Mucosa of descending colon (tissue), 3 donors: ENCODE measurements around the gene PDGFD. TPM values are rescaled to one million over a fixed set of nuclear protein-coding genes. Genes with fewer than 3 reads are reported as not detected.
A peak's percentile ranks its signal among the peaks of the same experiment; 100 is the strongest.

ENCODE experiments used
- ATAC-seq: fragments of 200-7000 bp; cut with Tn5 transposase; one replicate; pipeline ENCODE4 v1.9.1; 2020; ENCODE audit warnings: mild to moderate bottlenecking, moderate library complexity
- DNase-seq, 3 donors: peaks; one replicate each; pipeline ENCODE4 v3.0.0-alpha.2; 2020
- H3K36me3 ChIP-seq: fragments of 200-600 bp; one replicate; pipeline ENCODE4 v1.8.0; 2021; ENCODE audit warnings: low read depth, mild to moderate bottlenecking
- H3K4me1 ChIP-seq: fragments of 200-600 bp; one replicate; pipeline ENCODE4 v1.8.0; 2021; ENCODE audit warnings: low read depth, mild to moderate bottlenecking
- H3K4me3 ChIP-seq: fragments of 200-600 bp; one replicate; pipeline ENCODE4 v1.8.0; 2021; ENCODE audit warnings: mild to moderate bottlenecking
- H3K9me3 ChIP-seq: fragments of 200-600 bp; one replicate; pipeline ENCODE4 v1.8.0; 2021; ENCODE audit warnings: mild to moderate bottlenecking
- intact Hi-C, 2 donors: fragments of 100-400 bp; cut with DNase I in 1 of 2; cut with micrococcal nuclease in 1 of 2; formaldehyde crosslinking; loops; one replicate each; pipeline versions ENCODE4 v1.11.0 to v1.11.1; 2022; cut with DNase I, micrococcal nuclease
- total RNA-seq, 3 donors: library from RNA; stranded (reverse); fragmentation: NEBNext Ultra II Directional in 2 of 3; extraction: Animal tissue kit (Norgen Biotek cat#: 25700) in 2 of 3; gene quantifications; one replicate each; pipeline versions ENCODE4 v1.2.1 to v1.2.4, GENCODE V29; 2021 to 2023
- TF ChIP-seq, protein P1 (sequence below): fragments of 200-600 bp; IDR thresholded peaks from one replicate; pipeline ENCODE4 v1.8.0; 2022; ENCODE audit warnings: antibody characterized with exemption, mild to moderate bottlenecking
- donor health status: DM: no; HTN: no; CAD: no; lungs with moderate emphysema.
- donor health status: DM: no; HTN: no; CAD: no.
- donor health status: DM: no; HTN: yes; CAD: no.

PDGFD gene
- total RNA-seq, 3 donors from 2014 or later, result 3.4 to 6.9 (median 5.7) TPM

DNA sequence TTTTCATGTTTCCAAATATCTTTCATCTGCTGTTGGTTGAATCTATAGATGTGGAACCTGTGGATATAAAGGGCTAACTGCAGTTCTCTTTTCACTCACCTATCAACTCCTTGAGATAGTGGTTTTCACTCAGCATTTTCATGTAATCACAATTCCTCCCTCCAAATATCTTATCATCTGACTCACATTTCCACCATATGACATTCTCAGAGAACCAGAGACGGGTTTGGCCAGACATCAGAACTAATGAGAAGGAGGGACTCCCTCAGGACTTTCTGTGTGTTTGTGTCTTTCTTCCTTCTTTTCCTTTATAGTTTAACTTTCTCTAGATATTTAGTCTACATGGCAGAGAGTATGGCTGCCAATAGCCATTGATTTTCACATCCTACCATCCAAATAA is 262.3 kb downstream of the PDGFD start:
- H3K36me3 ChIP-seq, result no peaks in the 10 kb centered on the region
- no peaks in the 10 kb centered on the region for H3K9me3 ChIP-seq
- H3K4me3 ChIP-seq, result no peak overlapping the region
- intact Hi-C loops, result no loop called here
- no peak for DNase-seq
- no peaks in the 10 kb centered on the region for H3K4me1 ChIP-seq
- ATAC-seq, result no peak
- TF ChIP-seq, protein P1, sequence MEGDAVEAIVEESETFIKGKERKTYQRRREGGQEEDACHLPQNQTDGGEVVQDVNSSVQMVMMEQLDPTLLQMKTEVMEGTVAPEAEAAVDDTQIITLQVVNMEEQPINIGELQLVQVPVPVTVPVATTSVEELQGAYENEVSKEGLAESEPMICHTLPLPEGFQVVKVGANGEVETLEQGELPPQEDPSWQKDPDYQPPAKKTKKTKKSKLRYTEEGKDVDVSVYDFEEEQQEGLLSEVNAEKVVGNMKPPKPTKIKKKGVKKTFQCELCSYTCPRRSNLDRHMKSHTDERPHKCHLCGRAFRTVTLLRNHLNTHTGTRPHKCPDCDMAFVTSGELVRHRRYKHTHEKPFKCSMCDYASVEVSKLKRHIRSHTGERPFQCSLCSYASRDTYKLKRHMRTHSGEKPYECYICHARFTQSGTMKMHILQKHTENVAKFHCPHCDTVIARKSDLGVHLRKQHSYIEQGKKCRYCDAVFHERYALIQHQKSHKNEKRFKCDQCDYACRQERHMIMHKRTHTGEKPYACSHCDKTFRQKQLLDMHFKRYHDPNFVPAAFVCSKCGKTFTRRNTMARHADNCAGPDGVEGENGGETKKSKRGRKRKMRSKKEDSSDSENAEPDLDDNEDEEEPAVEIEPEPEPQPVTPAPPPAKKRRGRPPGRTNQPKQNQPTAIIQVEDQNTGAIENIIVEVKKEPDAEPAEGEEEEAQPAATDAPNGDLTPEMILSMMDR, result no peak

GRCh38 chr11:103898577-103899336 is 265.2 kb downstream of the PDGFD start:
- TF ChIP-seq, protein P1, result no peak
- H3K4me1 ChIP-seq, result no peaks in the 10 kb centered on the region
- DNase-seq, result no peak
- intact Hi-C loops, result no loop called here
- H3K36me3 ChIP-seq, result no peaks in the 10 kb centered on the region
- H3K9me3 ChIP-seq, result no peaks in the 10 kb centered on the region
- ATAC-seq, result peak; percentile 29
- H3K4me3 ChIP-seq, result no peak overlapping the region

DNA sequence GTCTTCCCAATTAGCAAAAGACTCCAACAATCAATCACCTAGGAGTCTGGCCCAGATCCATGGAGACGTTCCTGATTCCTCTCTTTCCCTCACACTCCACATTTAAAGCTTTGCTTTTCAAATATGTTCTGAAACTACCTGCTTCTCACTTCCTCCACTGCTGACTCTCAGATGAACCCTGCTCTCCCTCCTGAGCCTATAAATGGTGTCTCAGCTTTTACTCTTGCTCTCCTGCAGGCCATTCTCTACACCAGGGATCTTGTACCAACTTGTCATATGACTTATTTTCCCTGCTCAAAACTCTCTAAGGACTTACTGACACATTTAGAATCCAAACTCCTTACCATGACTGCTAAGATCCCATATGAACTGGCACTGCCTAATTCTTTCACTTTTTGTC is 265.9 kb downstream of the PDGFD start:
- ATAC-seq, result peak; percentile 34
- no peak overlapping the region for H3K4me3 ChIP-seq
- no peak for DNase-seq
- TF ChIP-seq, protein P1, result no peak
- H3K9me3 ChIP-seq, result no peaks in the 10 kb centered on the region
- intact Hi-C loops, result no loop called here
- no peaks in the 10 kb centered on the region for H3K4me1 ChIP-seq
- no peaks in the 10 kb centered on the region for H3K36me3 ChIP-seq

- no peaks in the 10 kb centered on the region for H3K9me3 ChIP-seq
These were observed 266.6 kb downstream of the PDGFD start for GRCh38 chr11:103897160-103897936.

GRCh38 chr11:103895106-103895505 is 268.8 kb downstream of the PDGFD start:
- H3K4me3 ChIP-seq, result no peak overlapping the region
- DNase-seq (no peak), ATAC-seq (no peak)
- TF ChIP-seq, protein P1, result no peak
- H3K4me1 ChIP-seq, result no peaks in the 10 kb centered on the region
- intact Hi-C loops, result no loop called here
- H3K9me3 ChIP-seq, result peaks cover 3% of the 10 kb centered on the region
- H3K36me3 ChIP-seq, result no peaks in the 10 kb centered on the region

More at GRCh38 chr11:103897160-103897936, 266.6 kb downstream of the PDGFD start:
- ATAC-seq (no peak), DNase-seq (no peak)
- TF ChIP-seq, protein P1, result no peak
- H3K36me3 ChIP-seq, result no peaks in the 10 kb centered on the region
- H3K4me3 ChIP-seq, result no peak overlapping the region
- intact Hi-C loops, result no loop called here
- H3K4me1 ChIP-seq, result no peaks in the 10 kb centered on the region
